Endothelial cell of umbilical vein (primary cell): ENCODE measurements around the gene PRPF19. TPM values are rescaled to one million over a fixed set of nuclear protein-coding genes. Genes with fewer than 3 reads are reported as not detected.

ENCODE experiments used
- BruUV-seq: library from RNA; stranded (reverse); fragments of 400-500 nt; replicated peaks from 2 replicates; lab custom pipeline; 2021; lab: Mats Ljungman, UMichigan
- CTCF ChIA-PET: fragments of 300-600, 350-600 bp; sonication (Branson Sonifier 250); formaldehyde crosslinking; loops from one replicate; lab custom pipeline; 2021; ENCODE audit warnings: antibody characterized with exemption, inconsistent platforms; lab: Charles Lee
- POLR2A ChIA-PET: fragments of 300-600, 350-600 bp; sonication (Branson Sonifier 250); formaldehyde crosslinking; loops from one replicate; lab custom pipeline; 2021; ENCODE audit warnings: antibody characterized with exemption, inconsistent platforms; lab: Charles Lee
- DNase-seq: peaks from one replicate; pipeline ENCODE4 v3.0.0-alpha.2; 2011; ENCODE audit warnings: low read depth, low spot score
- FAIRE-seq: peaks from 2 replicates; lab custom pipeline; 2011; peaks lifted over from hg19 to GRCh38; lab: Jason Lieb, UNC
- H2AFZ ChIP-seq: 2 replicates; pipeline ENCODE4 v1.6.0; 2012; ENCODE audit warnings: low read depth, low read length, control low read depth, inconsistent platforms
- H3K27ac ChIP-seq: 2 replicates; pipeline ENCODE4 v1.5.1; 2011; ENCODE audit warnings: low read depth, mild to moderate bottlenecking, control low read depth, low read length, moderate library complexity; ENCODE audit not compliant: insufficient read depth
- H3K27me3 ChIP-seq, 2 experiments: 2 replicates each; pipeline versions ENCODE4 v1.6.0 to v1.6.1; 2011; ENCODE audit warnings: low read length in 2 of 2, mixed read lengths in 1 of 2; ENCODE audit not compliant: control insufficient read depth in 2 of 2, insufficient read depth in 2 of 2
- H3K36me3 ChIP-seq, 2 experiments: 2 replicates in 1 of 2; 3 replicates in 1 of 2; pipeline ENCODE4 v1.5.1; 2011; ENCODE audit warnings: low read length in 2 of 2, mild to moderate bottlenecking in 1 of 2, moderate library complexity in 1 of 2; ENCODE audit not compliant: control insufficient read depth in 2 of 2, insufficient read depth in 2 of 2; ENCODE audit errors: extremely low read depth in 1 of 2
- H3K4me1 ChIP-seq: 3 replicates; pipeline ENCODE4 v1.5.1; 2011; ENCODE audit warnings: mild to moderate bottlenecking, low read length; ENCODE audit not compliant: control insufficient read depth, insufficient read depth; ENCODE audit errors: extremely low read depth
- H3K4me2 ChIP-seq: 2 replicates; pipeline ENCODE4 v1.6.1; 2011; ENCODE audit warnings: low read length, control low read depth, mixed read lengths; ENCODE audit not compliant: insufficient read depth
- H3K4me3 ChIP-seq, 3 experiments: fragments of 200-600 bp in 1 of 3; sonication (generic), shearing (Covaris generic) in 1 of 3; replicated peaks in 1 of 3; 2 replicates each; pipeline ENCODE4 v1.5.1; 2011 to 2016; ENCODE audit warnings: control low read depth in 3 of 3, low read length in 3 of 3, mild to moderate bottlenecking in 2 of 3, inconsistent platforms in 1 of 3, low read depth in 1 of 3, moderate library complexity in 1 of 3; ENCODE audit not compliant: insufficient read depth in 1 of 3
- H3K79me2 ChIP-seq: 2 replicates; pipeline ENCODE4 v1.6.0; 2012; ENCODE audit warnings: low read length, inconsistent platforms; ENCODE audit not compliant: control insufficient read depth, insufficient read depth
- H3K9ac ChIP-seq: replicated peaks from 2 replicates; pipeline ENCODE3; 2011; ENCODE audit warnings: low read length, control low read depth; ENCODE audit not compliant: insufficient read depth; ENCODE audit errors: extremely low read depth
- H3K9me1 ChIP-seq: replicated peaks from 3 replicates; pipeline ENCODE4 v1.6.0; 2011; ENCODE audit warnings: mild to moderate bottlenecking, low read length; ENCODE audit not compliant: control insufficient read depth, insufficient read depth; ENCODE audit errors: extremely low read depth
- H3K9me3 ChIP-seq: replicated peaks from 2 replicates; pipeline ENCODE4 v1.5.1; 2012; ENCODE audit warnings: low read length, inconsistent platforms; ENCODE audit not compliant: control insufficient read depth, insufficient read depth
- H4K20me1 ChIP-seq: replicated peaks from 2 replicates; pipeline ENCODE3; 2011; ENCODE audit warnings: mild to moderate bottlenecking, low read length; ENCODE audit not compliant: control insufficient read depth, insufficient read depth; ENCODE audit errors: extremely low read depth
- CTCF ChIP-seq, 2 donors: IDR thresholded peaks; 1 replicate in 1 of 2; 2 replicates in 1 of 2; pipeline ENCODE4 v1.5.1; 2011; ENCODE audit warnings: low read length in 2 of 2, mild to moderate bottlenecking in 2 of 2, moderate library complexity in 2 of 2, control low read depth in 1 of 2, inconsistent platforms in 1 of 2, low read depth in 1 of 2; ENCODE audit not compliant: insufficient read depth in 1 of 2; ENCODE audit errors: extremely low read depth in 1 of 2
- EZH2 ChIP-seq: IDR thresholded peaks from 2 replicates; pipeline ENCODE4 v1.6.1; 2012; ENCODE audit warnings: borderline replicate concordance, low read depth, mild to moderate bottlenecking, moderate library complexity, low read length, inconsistent platforms; ENCODE audit not compliant: severe bottlenecking
- FOS ChIP-seq: IDR thresholded peaks from 2 replicates; pipeline ENCODE4 v1.6.1; 2011; ENCODE audit warnings: mild to moderate bottlenecking, low read length, moderate library complexity, borderline replicate concordance; ENCODE audit not compliant: insufficient read depth
- GATA2 ChIP-seq: IDR thresholded peaks from 2 replicates; pipeline ENCODE4 v1.7.0; 2011; ENCODE audit warnings: low read depth, mild to moderate bottlenecking, moderate library complexity, mixed read lengths, low read length; ENCODE audit not compliant: insufficient read length, insufficient read depth
- JUN ChIP-seq: IDR thresholded peaks from 2 replicates; pipeline ENCODE4 v1.6.1; 2011; ENCODE audit warnings: borderline replicate concordance, low read depth; ENCODE audit not compliant: insufficient read length, insufficient read depth
- MYC ChIP-seq: IDR thresholded peaks from one replicate; pipeline ENCODE4 v1.6.1; 2011; ENCODE audit warnings: mild to moderate bottlenecking, low read depth, low read length
- POLR2A ChIP-seq: IDR thresholded peaks from 2 replicates; pipeline ENCODE4 v1.6.1; 2012; ENCODE audit warnings: low read depth, mild to moderate bottlenecking, control low read depth, low read length
- POLR2AphosphoS5 ChIP-seq: IDR thresholded peaks from 2 replicates; pipeline ENCODE4 v1.6.1; 2012; ENCODE audit warnings: low read depth, mild to moderate bottlenecking, control low read depth, low read length, moderate library complexity; ENCODE audit not compliant: insufficient read depth
- dilution Hi-C: fragments of 300-500 bp; cut with MboI; formaldehyde crosslinking; loops from one replicate; pipeline ENCODE4 v1.15.0; 2019; ENCODE audit warnings: low sequenced_read_pairs; ENCODE audit not compliant: extremely low pct_ligation_motif_present
- intact Hi-C: fragments of 100-400 bp; cut with micrococcal nuclease; formaldehyde crosslinking; loops from one replicate; pipeline ENCODE4 v1.10.0; 2022
- polyA plus RNA-seq, 4 experiments: library from polyadenylated mRNA; depleted of rRNA in 3 of 4; stranded (reverse) in 3 of 4; unstranded in 1 of 4; fragments of >200 nt; gene quantifications; 2 replicates each; pipeline versions ENCODE4 v1.2.1 to v1.2.3, GENCODE V29; 2011 to 2012; ENCODE audit warnings: missing spikeins in 1 of 4
- total RNA-seq: library from RNA; stranded (reverse); gene quantifications from 2 replicates; pipeline ENCODE4 v1.2.3, GENCODE V29; 2021
- TF ChIP-seq, protein P1 (sequence below): IDR thresholded peaks from 2 replicates; pipeline ENCODE4 v1.6.1; 2011; ENCODE audit not compliant: insufficient read depth, insufficient read length

PRPF19 gene
- total and polyA plus RNA-seq, 2 donors (not counting 3 experiments of a cell fraction or from before 2014, with no cell fraction given), result 97.1 to 126 TPM

GRCh38 chr11:60854847-60855725 is 51.3 kb downstream of the PRPF19 start:
- no peak overlapping the region for H3K4me3 ChIP-seq
- no peak overlapping the region for H3K4me2 ChIP-seq
- TF ChIP-seq EZH2, result no peak
- TF ChIP-seq GATA2, result no peak
- TF ChIP-seq FOS, result no peak
- TF ChIP-seq, protein P1, sequence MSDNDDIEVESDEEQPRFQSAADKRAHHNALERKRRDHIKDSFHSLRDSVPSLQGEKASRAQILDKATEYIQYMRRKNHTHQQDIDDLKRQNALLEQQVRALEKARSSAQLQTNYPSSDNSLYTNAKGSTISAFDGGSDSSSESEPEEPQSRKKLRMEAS, result no peak
- TF ChIP-seq POLR2A, result no peak
- no peak for TF ChIP-seq MYC
- no peak for TF ChIP-seq CTCF (IDR thresholded peaks at IDR 0.05; ENCODE audit: extremely low read depth in 1 of 2, insufficient read depth in 1 of 2, low read depth in 1 of 2, low read length in 2 of 2)
- no peak for TF ChIP-seq JUN
- no peak for TF ChIP-seq POLR2AphosphoS5
- DNase-seq, result no peak
- peaks cover 0 to 3% of the 10 kb centered on the region in 2 experiments for H3K36me3 ChIP-seq
- ChIA-PET POLR2A (no interaction called here), CTCF (interaction anchor here (1.0 to 3.2 kb wide), 7 partner anchors 13 to 92 kb away, joined by 3 to 22 read pairs (median 4); partner anchors contain the start of gene ZP1)
- FAIRE-seq, result no peak
- H3K4me1 ChIP-seq, result no peaks in the 10 kb centered on the region
- H3K9me1 ChIP-seq, result no peaks in the 10 kb centered on the region
- H3K79me2 ChIP-seq, result no peaks in the 10 kb centered on the region
- no peaks in the 10 kb centered on the region for H3K9me3 ChIP-seq
- BruUV-seq, result no TSS peak
- intact Hi-C loops (no loop called here), dilution Hi-C loops (no loop called here)
- H3K27me3 ChIP-seq, result no peaks in the 10 kb centered on the region
- no peaks in the 10 kb centered on the region for H4K20me1 ChIP-seq
- no peak overlapping the region for H3K9ac ChIP-seq
- H3K27ac ChIP-seq, result no peak overlapping the region
- H2AFZ ChIP-seq, result no peak overlapping the region
